ENCODE measurements around the gene VSTM1.

The VSTM1 gene

DNA sequence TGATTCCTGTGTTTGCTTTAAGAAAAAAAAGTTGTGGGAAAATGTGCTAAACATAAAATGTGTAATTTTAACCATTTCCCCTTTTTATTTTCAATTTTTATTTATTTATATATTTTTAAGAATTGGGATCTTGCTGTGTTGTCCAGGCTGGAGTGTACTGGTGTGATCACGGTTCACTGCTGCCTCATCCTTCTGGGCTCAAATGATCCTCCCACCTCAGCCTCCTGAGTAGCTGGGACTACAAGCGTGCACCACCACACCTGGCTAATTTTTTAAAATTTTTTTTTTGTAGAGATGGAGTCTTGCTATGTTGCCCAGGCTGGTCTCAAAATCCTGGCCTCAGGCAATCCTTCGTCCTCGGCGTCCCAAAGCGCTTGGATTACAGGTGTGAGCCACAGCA is 53.2 kb downstream of the VSTM1 start:
- Histone ChIP-seq H3K27ac (ENCODE audit: low read length) (no peak overlapping the region), H3K4me1 (ENCODE audit: low read length) (no peaks in the 10 kb centered on the region), H4K20me1 (ENCODE audit: insufficient read depth, low read length) (no peaks in the 10 kb centered on the region), H3K79me2 (ENCODE audit: low read length) (no peaks in the 10 kb centered on the region), H3K4me2 (ENCODE audit: low read length) (no peak overlapping the region), H3K9me3 (ENCODE audit: insufficient read depth, low read length) (no peaks in the 10 kb centered on the region), H3K27me3 (ENCODE audit: low read depth, low read length) (no peaks in the 10 kb centered on the region), H3K36me3 (replicated peaks; ENCODE audit: low read depth, low read length) (no peaks in the 10 kb centered on the region), H3K4me3 (ENCODE audit: low read length) (no peak overlapping the region), H2AFZ (ENCODE audit: low read depth, low read length) (no peak overlapping the region), H3K9ac (ENCODE audit: low read length) (no peak overlapping the region)
- TF ChIP-seq CTCF (IDR thresholded peaks at IDR 0.05; ENCODE audit: low read depth, low read length) = no peak

DNA sequence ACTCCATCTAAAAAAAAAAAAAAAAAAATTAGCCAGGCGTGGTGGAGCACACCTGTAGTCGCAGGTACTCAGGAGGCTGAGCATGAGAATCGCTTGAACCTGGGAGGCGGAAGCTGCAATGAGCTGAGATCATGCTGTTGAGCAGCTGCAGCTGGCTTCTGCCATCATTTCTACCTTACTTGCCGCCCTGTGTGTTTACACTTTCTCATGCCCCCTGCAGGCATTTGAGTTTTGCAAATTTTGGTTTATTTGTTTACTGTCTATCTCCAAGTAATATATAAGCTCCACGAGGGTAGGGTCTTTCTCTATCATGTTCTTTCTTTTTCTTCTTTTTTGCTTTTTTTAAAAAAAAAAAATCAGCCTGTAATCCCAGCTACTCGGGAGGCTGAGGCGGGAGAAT is 54.3 kb downstream of the VSTM1 start:
- H3K9me3 ChIP-seq (ENCODE audit: insufficient read depth, low read length) = no peaks in the 10 kb centered on the region
- H4K20me1 ChIP-seq (ENCODE audit: insufficient read depth, low read length) = no peaks in the 10 kb centered on the region
- no peaks in the 10 kb centered on the region for H3K4me1 ChIP-seq (ENCODE audit: low read length)
- H3K4me2 ChIP-seq (ENCODE audit: low read length) = no peak overlapping the region
- H3K4me3 ChIP-seq (ENCODE audit: low read length) = no peak overlapping the region
- no peaks in the 10 kb centered on the region for H3K79me2 ChIP-seq (ENCODE audit: low read length)
- TF ChIP-seq EZH2phosphoT487 (IDR thresholded peaks at IDR 0.05; ENCODE audit: low read depth) (no peak), CTCF (IDR thresholded peaks at IDR 0.05; ENCODE audit: low read depth, low read length) (no peak)
- no peak overlapping the region for H2AFZ ChIP-seq (ENCODE audit: low read depth, low read length)
- H3K9ac ChIP-seq (ENCODE audit: low read length) = no peak overlapping the region
- H3K27me3 ChIP-seq (ENCODE audit: low read depth, low read length) = no peaks in the 10 kb centered on the region
- no peaks in the 10 kb centered on the region for H3K36me3 ChIP-seq (replicated peaks; ENCODE audit: low read depth, low read length)
- no peak overlapping the region for H3K27ac ChIP-seq (ENCODE audit: low read length)

DNA sequence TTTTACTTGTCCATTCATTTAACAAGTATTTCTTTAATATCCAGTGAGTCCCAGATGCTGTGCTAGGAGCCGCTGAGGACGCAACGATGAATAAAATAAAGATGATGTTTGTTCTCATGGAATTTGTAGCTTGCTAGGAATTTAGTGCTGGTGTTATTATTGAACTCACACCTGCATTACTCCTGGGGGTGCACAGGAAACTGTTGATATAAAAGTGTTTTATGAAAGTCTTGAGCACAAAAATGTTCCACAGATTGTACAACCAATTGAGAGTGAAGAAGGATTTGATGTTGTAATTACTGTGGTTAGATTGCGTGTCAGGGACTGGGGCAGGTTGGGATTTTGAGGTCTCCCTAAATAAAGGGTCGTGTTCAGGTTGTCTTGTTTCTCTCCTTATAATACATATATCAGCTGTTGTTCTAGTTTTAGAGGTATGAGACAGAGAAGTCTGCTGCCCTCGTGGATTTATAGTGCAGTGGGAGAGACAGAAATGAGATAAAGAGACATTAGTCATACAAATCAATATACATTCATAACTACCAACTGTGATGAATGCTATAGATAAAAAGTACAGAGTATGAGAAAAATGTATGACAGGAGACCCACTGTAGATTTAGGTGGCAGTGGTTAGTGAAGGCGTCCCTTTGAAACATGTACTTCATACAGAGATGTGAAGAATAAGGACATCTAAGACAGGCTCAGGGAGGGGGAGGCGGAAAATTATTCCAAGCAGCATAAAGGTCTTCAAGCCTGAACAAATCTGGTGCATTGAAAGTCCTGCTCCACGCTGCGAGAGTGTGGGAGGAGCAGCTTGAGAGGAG is 61.0 kb downstream of the VSTM1 start:
- Histone ChIP-seq H4K20me1 (ENCODE audit: insufficient read depth, low read length) (no peaks in the 10 kb centered on the region), H3K36me3 (replicated peaks; ENCODE audit: low read depth, low read length) (no peaks in the 10 kb centered on the region), H2AFZ (ENCODE audit: low read depth, low read length) (no peak overlapping the region), H3K9me3 (ENCODE audit: insufficient read depth, low read length) (no peaks in the 10 kb centered on the region), H3K79me2 (ENCODE audit: low read length) (no peaks in the 10 kb centered on the region), H3K27me3 (ENCODE audit: low read depth, low read length) (no peaks in the 10 kb centered on the region), H3K27ac (ENCODE audit: low read length) (no peak overlapping the region), H3K4me2 (ENCODE audit: low read length) (no peak overlapping the region), H3K4me3 (ENCODE audit: low read length) (no peak overlapping the region), H3K9ac (ENCODE audit: low read length) (no peak overlapping the region), H3K4me1 (ENCODE audit: low read length) (no peaks in the 10 kb centered on the region)
- TF ChIP-seq CTCF (IDR thresholded peaks at IDR 0.05; ENCODE audit: low read depth, low read length) = no peak

DNA sequence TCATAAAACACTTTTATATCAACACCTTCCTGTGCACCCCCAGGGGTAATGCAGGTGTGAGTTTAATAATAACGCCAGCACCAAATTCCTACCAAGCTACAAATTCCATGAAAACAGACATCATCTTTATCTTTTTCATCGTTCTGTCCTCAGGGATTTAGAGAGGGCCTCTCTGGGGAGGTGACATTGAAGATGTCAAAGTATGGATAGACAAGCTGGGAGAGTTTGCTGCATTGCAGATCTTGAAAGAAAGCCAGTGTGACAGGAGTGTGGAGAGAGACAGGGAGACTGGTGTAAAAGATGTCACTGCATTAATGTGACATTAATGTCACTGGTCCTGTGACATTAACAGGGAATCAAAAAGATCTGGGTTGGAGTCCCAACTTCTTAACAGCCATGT is 62.2 kb downstream of the VSTM1 start:
- Histone ChIP-seq H3K4me2 (ENCODE audit: low read length) (no peak overlapping the region), H3K4me3 (ENCODE audit: low read length) (no peak overlapping the region), H2AFZ (ENCODE audit: low read depth, low read length) (no peak overlapping the region), H3K4me1 (ENCODE audit: low read length) (no peaks in the 10 kb centered on the region), H3K79me2 (ENCODE audit: low read length) (no peaks in the 10 kb centered on the region), H3K27ac (ENCODE audit: low read length) (no peak overlapping the region), H3K27me3 (ENCODE audit: low read depth, low read length) (no peaks in the 10 kb centered on the region), H3K9me3 (ENCODE audit: insufficient read depth, low read length) (no peaks in the 10 kb centered on the region), H3K9ac (ENCODE audit: low read length) (no peak overlapping the region), H3K36me3 (replicated peaks; ENCODE audit: low read depth, low read length) (no peaks in the 10 kb centered on the region), H4K20me1 (ENCODE audit: insufficient read depth, low read length) (no peaks in the 10 kb centered on the region)
- no peak for TF ChIP-seq CTCF (IDR thresholded peaks at IDR 0.05; ENCODE audit: low read depth, low read length)
- TF ChIP-seq EZH2phosphoT487 (IDR thresholded peaks at IDR 0.05; ENCODE audit: low read depth) = no peak
